Neural cell (in vitro differentiated cells): ENCODE data around the gene HTR3A. TPM values are rescaled to one million over a fixed set of nuclear protein-coding genes. Genes with fewer than 3 reads are reported as not detected.

Source experiments
- H2AFZ ChIP-seq: fragments of 200-600, 300-800 bp; sonication (generic), shearing (Covaris generic); 2 replicates; pipeline ENCODE4 v1.6.0; 2014; ENCODE audit warnings: low read depth, mild to moderate bottlenecking, antibody characterized with exemption, low read length, moderate library complexity
- H3F3A ChIP-seq: fragments of 200-600 bp; shearing (Covaris generic); 2 replicates; pipeline ENCODE4 v1.6.1; 2016; ENCODE audit warnings: mild to moderate bottlenecking, moderate library complexity, mixed read lengths, antibody characterized with exemption, low read length; ENCODE audit not compliant: insufficient read depth, poor library complexity, severe bottlenecking
- H3K27ac ChIP-seq: fragments of 200-600, 300-800 bp; sonication (generic), shearing (Covaris generic); 2 replicates; pipeline ENCODE4 v1.5.1; 2014; ENCODE audit warnings: mild to moderate bottlenecking, low read length, moderate library complexity
- H3K27me3 ChIP-seq: fragments of 300-800, 200-600 bp; sonication (generic), shearing (Covaris generic); 2 replicates; pipeline ENCODE4 v1.6.0; 2014; ENCODE audit warnings: mild to moderate bottlenecking, low read depth, low read length, moderate library complexity; ENCODE audit not compliant: insufficient read depth
- H3K36me3 ChIP-seq: fragments of 300-800, 200-600 bp; sonication (generic), shearing (Covaris generic); 2 replicates; pipeline ENCODE4 v1.5.1; 2014; ENCODE audit warnings: mild to moderate bottlenecking, antibody characterized with exemption, low read length, moderate library complexity; ENCODE audit not compliant: insufficient read depth
- H3K4me2 ChIP-seq: fragments of 300-800, 200-600 bp; sonication (generic), shearing (Covaris generic); 2 replicates; pipeline ENCODE4 v1.6.0; 2014; ENCODE audit warnings: mild to moderate bottlenecking, low read length
- H3K4me3 ChIP-seq: fragments of 300-800, 200-600 bp; sonication (generic), shearing (Covaris generic); 2 replicates; pipeline ENCODE4 v1.5.1; 2014; ENCODE audit warnings: mild to moderate bottlenecking, low read length, moderate library complexity
- H3K79me2 ChIP-seq: fragments of 200-600 bp; shearing (Covaris generic); replicated peaks from 2 replicates; pipeline ENCODE4 v1.6.0; 2014; ENCODE audit warnings: mild to moderate bottlenecking, low read length, moderate library complexity; ENCODE audit not compliant: insufficient read depth
- H3K9ac ChIP-seq: fragments of 300-800, 200-600 bp; sonication (generic), shearing (Covaris generic); 2 replicates; pipeline ENCODE4 v1.6.1; 2016; ENCODE audit warnings: mild to moderate bottlenecking, low read length, mixed read lengths
- H3K9me2 ChIP-seq: fragments of 200-600 bp; shearing (Covaris generic); 2 replicates; pipeline ENCODE4 v1.6.1; 2016; ENCODE audit warnings: mild to moderate bottlenecking, low read length, mixed read lengths; ENCODE audit not compliant: insufficient read depth
- H3K9me3 ChIP-seq: fragments of 200-600, 300-800 bp; sonication (generic), shearing (Covaris generic); 2 replicates; pipeline ENCODE4 v1.6.1; 2016; ENCODE audit warnings: mild to moderate bottlenecking, mixed run types, low read length, moderate library complexity, mixed read lengths
- H4K20me1 ChIP-seq: fragments of 200-600 bp; shearing (Covaris generic); 2 replicates; pipeline ENCODE4 v1.6.1; 2016; ENCODE audit warnings: mild to moderate bottlenecking, mixed run types; ENCODE audit not compliant: insufficient read depth
- CTCF ChIP-seq: fragments of 450-650 bp; IDR thresholded peaks from 2 replicates; pipeline ENCODE4 v1.5.1; 2014; ENCODE audit warnings: antibody characterized with exemption, mild to moderate bottlenecking, moderate library complexity; ENCODE audit not compliant: poor library complexity, severe bottlenecking
- EP300 ChIP-seq: fragments of 450-650 bp; conservative IDR thresholded peaks from 2 replicates; pipeline ENCODE4 v1.6.1; 2014; ENCODE audit warnings: antibody characterized with exemption, mild to moderate bottlenecking, moderate library complexity; ENCODE audit not compliant: poor library complexity, severe bottlenecking
- EZH2 ChIP-seq: fragments of 200-600, 300-800 bp; shearing (Covaris generic), sonication (generic); IDR thresholded peaks from 2 replicates; pipeline ENCODE4 v1.6.1; 2014; ENCODE audit warnings: antibody characterized with exemption, low read length, borderline replicate concordance, mild to moderate bottlenecking; ENCODE audit not compliant: insufficient read depth, poor library complexity, severe bottlenecking
- MXI1 ChIP-seq: fragments of 450-650 bp; conservative IDR thresholded peaks from 2 replicates; pipeline ENCODE4 v1.6.1; 2014; ENCODE audit warnings: antibody characterized with exemption, mild to moderate bottlenecking; ENCODE audit not compliant: poor library complexity, severe bottlenecking
- POLR2AphosphoS5 ChIP-seq: IDR thresholded peaks from 2 replicates; pipeline ENCODE4 v1.6.1; 2012
- RAD21 ChIP-seq: fragments of 450-650 bp; conservative IDR thresholded peaks from 2 replicates; pipeline ENCODE4 v1.6.1; 2014; ENCODE audit warnings: antibody characterized with exemption, mild to moderate bottlenecking, moderate library complexity
- REST ChIP-seq: IDR thresholded peaks from 2 replicates; pipeline ENCODE4 v1.6.1; 2012; ENCODE audit warnings: borderline replicate concordance
- SMC3 ChIP-seq: fragments of 450-650 bp; conservative IDR thresholded peaks from 2 replicates; pipeline ENCODE4 v1.6.1; 2014; ENCODE audit warnings: antibody characterized with exemption, mild to moderate bottlenecking, moderate library complexity; ENCODE audit not compliant: poor library complexity
- TAF1 ChIP-seq: IDR thresholded peaks from 2 replicates; pipeline ENCODE4 v1.6.1; 2012; ENCODE audit warnings: low read depth
- polyA plus RNA-seq: library from polyadenylated mRNA; depleted of rRNA; stranded (reverse); fragments of >200 nt; gene quantifications from 2 replicates; pipeline ENCODE4 v1.2.3, GENCODE V29; 2014

HTR3A gene
- polyA plus RNA-seq, 1 donor from 2014 or later = not detected

GRCh38 chr11:113984781-113985180, 9.9 kb downstream of the HTR3A start:
- no peak for TF ChIP-seq RAD21
- no peak for TF ChIP-seq EZH2
- TF ChIP-seq TAF1 = no peak
- no peak for TF ChIP-seq EP300
- Histone ChIP-seq H3K4me2 (no peak overlapping the region), H3K79me2 (no peaks in the 10 kb centered on the region), H3K9me2 (no peaks in the 10 kb centered on the region), H3K9me3 (no peaks in the 10 kb centered on the region), H3F3A (no peaks in the 10 kb centered on the region), H3K27ac (no peak overlapping the region), H3K9ac (no peak overlapping the region), H2AFZ (no peak overlapping the region), H3K36me3 (no peaks in the 10 kb centered on the region), H4K20me1 (no peaks in the 10 kb centered on the region), H3K27me3 (no peaks in the 10 kb centered on the region), H3K4me3 (no peak overlapping the region)

- no peak overlapping the region for H3K4me3 ChIP-seq
- no peak overlapping the region for H3K27ac ChIP-seq
- no peaks in the 10 kb centered on the region for H3K36me3 ChIP-seq
- no peak overlapping the region for H3K4me2 ChIP-seq
- TF ChIP-seq MXI1 = no peak
- no peak for TF ChIP-seq SMC3
- TF ChIP-seq CTCF = no peak
- no peak for TF ChIP-seq EZH2
- no peak for TF ChIP-seq EP300
- TF ChIP-seq RAD21 = no peak
- TF ChIP-seq POLR2AphosphoS5 = no peak
- TF ChIP-seq TAF1 = no peak
- TF ChIP-seq REST = no peak
- H4K20me1 ChIP-seq = no peaks in the 10 kb centered on the region
- H3K27me3 ChIP-seq = no peaks in the 10 kb centered on the region
- no peaks in the 10 kb centered on the region for H3K79me2 ChIP-seq
- no peaks in the 10 kb centered on the region for H3F3A ChIP-seq
- no peaks in the 10 kb centered on the region for H3K9me2 ChIP-seq
- H3K9me3 ChIP-seq = no peaks in the 10 kb centered on the region
- H2AFZ ChIP-seq = no peak overlapping the region
- no peak overlapping the region for H3K9ac ChIP-seq
Observed at GRCh38 chr11:113985906-113986305, 11.0 kb downstream of the HTR3A start.
